SK-N-SH (cell line): ENCODE data around the gene TEAD3. TPM values are rescaled to one million over a fixed set of nuclear protein-coding genes. Genes with fewer than 3 reads are reported as not detected.

Experiments
- CTCF ChIA-PET: fragments of 300-600, 350-600 bp; formaldehyde crosslinking; extraction: SDS; loops from one replicate; lab custom pipeline; 2021; lab: Yijun Ruan, JAX
- POLR2A ChIA-PET: fragments of 350-600 bp; sonication (Branson Sonifier 250); formaldehyde crosslinking; extraction: SDS; loops from one replicate; lab custom pipeline; 2020; ENCODE audit warnings: antibody characterized with exemption, inconsistent platforms; lab: Yijun Ruan, JAX
- DNase-seq: peaks from one replicate; pipeline ENCODE4 v3.0.0; 2012
- H2AFZ ChIP-seq: fragments of 200-600 bp; sonication (generic); 2 replicates; pipeline ENCODE4 v1.8.1; 2016; ENCODE audit warnings: antibody characterized with exemption, mild to moderate bottlenecking, low read depth
- H3F3A ChIP-seq: fragments of 200-600 bp; sonication (generic); replicated peaks from 2 replicates; pipeline ENCODE3; 2016; ENCODE audit warnings: antibody characterized with exemption, mild to moderate bottlenecking; ENCODE audit not compliant: insufficient read depth
- H3K27ac ChIP-seq, 2 experiments: fragments of 200-500 bp in 1 of 2; fragments of 200-600 bp in 1 of 2; sonication (Bioruptor generic) in 1 of 2; sonication (generic), shearing (Covaris generic) in 1 of 2; 2 replicates each; pipeline versions ENCODE4 v1.5.1 to v1.6.1; 2014 to 2016; ENCODE audit warnings: low read depth in 2 of 2, inconsistent platforms in 1 of 2, low read length in 1 of 2, mild to moderate bottlenecking in 1 of 2, mixed read lengths in 1 of 2
- H3K27me3 ChIP-seq: fragments of 200-600 bp; sonication (generic), shearing (Covaris generic); 2 replicates; pipeline ENCODE4 v1.6.1; 2016; ENCODE audit warnings: mixed run types; ENCODE audit not compliant: insufficient read depth
- H3K36me3 ChIP-seq, 2 experiments: fragments of 200-500 bp in 1 of 2; fragments of 200-600 bp in 1 of 2; sonication (Bioruptor generic) in 1 of 2; sonication (generic) in 1 of 2; replicated peaks in 1 of 2; 2 replicates each; pipeline versions ENCODE3 to v1.5.1; 2014 to 2016; ENCODE audit warnings: low read length in 1 of 2, mild to moderate bottlenecking in 1 of 2; ENCODE audit not compliant: insufficient read depth in 2 of 2, control insufficient read depth in 1 of 2
- H3K4me1 ChIP-seq, 2 experiments: fragments of 200-500 bp in 1 of 2; fragments of 200-600 bp in 1 of 2; sonication (Bioruptor generic) in 1 of 2; sonication (generic), shearing (Covaris generic) in 1 of 2; 2 replicates each; pipeline versions ENCODE4 v1.5.1 to v1.6.1; 2014 to 2016; ENCODE audit warnings: low read depth in 1 of 2, low read length in 1 of 2, mixed run types in 1 of 2; ENCODE audit not compliant: insufficient read depth in 2 of 2, control insufficient read depth in 1 of 2
- H3K4me2 ChIP-seq: fragments of 200-600 bp; sonication (generic), shearing (Covaris generic); 2 replicates; pipeline ENCODE4 v1.6.1; 2017; ENCODE audit warnings: mixed run types
- H3K4me3 ChIP-seq, 2 experiments: fragments of 200-500 bp in 1 of 2; fragments of 200-600 bp in 1 of 2; sonication (Bioruptor generic) in 1 of 2; sonication (generic), shearing (Covaris generic) in 1 of 2; 2 replicates each; pipeline versions ENCODE4 v1.5.1 to v1.8.1; 2014 to 2016; ENCODE audit warnings: low read depth in 2 of 2, inconsistent platforms in 1 of 2, low read length in 1 of 2, mild to moderate bottlenecking in 1 of 2, mixed read lengths in 1 of 2, moderate library complexity in 1 of 2
- H3K79me2 ChIP-seq: fragments of 200-600 bp; sonication (generic); 2 replicates; pipeline ENCODE4 v1.8.1; 2017; ENCODE audit warnings: mild to moderate bottlenecking; ENCODE audit not compliant: insufficient read depth
- H3K9ac ChIP-seq: fragments of 200-600 bp; sonication (generic); 2 replicates; pipeline ENCODE4 v1.6.1; 2017; ENCODE audit warnings: mixed run types
- H3K9me2 ChIP-seq: fragments of 200-600 bp; sonication (generic); 2 replicates; pipeline ENCODE4 v1.6.1; 2017; ENCODE audit warnings: mixed run types
- H3K9me3 ChIP-seq: fragments of 200-600 bp; sonication (generic); 2 replicates; pipeline ENCODE4 v1.6.1; 2017; ENCODE audit warnings: mixed run types, mild to moderate bottlenecking, moderate library complexity
- H4K20me1 ChIP-seq: fragments of 200-600 bp; sonication (generic); 2 replicates; pipeline ENCODE4 v1.6.1; 2017; ENCODE audit warnings: mild to moderate bottlenecking, mixed run types; ENCODE audit not compliant: insufficient read depth
- CTCF ChIP-seq: fragments of 200-600 bp; sonication (generic); IDR thresholded peaks from 2 replicates; pipeline ENCODE4 v1.6.1; 2017; ENCODE audit warnings: antibody characterized with exemption, mild to moderate bottlenecking, moderate library complexity
- FOSL2 ChIP-seq: IDR thresholded peaks from 2 replicates; pipeline ENCODE4 v1.4.0; 2012; ENCODE audit warnings: low read depth, mild to moderate bottlenecking, moderate library complexity, borderline replicate concordance
- FOXJ3 ChIP-seq: sonication (generic); formaldehyde crosslinking; IDR thresholded peaks from 2 replicates; pipeline ENCODE4 v1.5.1; 2020; ENCODE audit warnings: mild to moderate bottlenecking, missing genetic modification reagents
- FOXM1 ChIP-seq: IDR thresholded peaks from 2 replicates; pipeline ENCODE4 v1.4.0; 2012; ENCODE audit warnings: low read depth, mild to moderate bottlenecking
- GABPA ChIP-seq: IDR thresholded peaks from 2 replicates; pipeline ENCODE4 v1.4.0; 2012; ENCODE audit warnings: low read depth, mild to moderate bottlenecking
- GATA2 ChIP-seq: sonication (generic); formaldehyde crosslinking; IDR thresholded peaks from 2 replicates; pipeline ENCODE4 v1.5.0; 2020; ENCODE audit warnings: mild to moderate bottlenecking, missing genetic modification reagents
- MEF2A ChIP-seq: IDR thresholded peaks from 2 replicates; pipeline ENCODE4 v1.4.0; 2012; ENCODE audit warnings: low read depth, borderline replicate concordance
- MXI1 ChIP-seq: IDR thresholded peaks from 2 replicates; pipeline ENCODE4 v1.6.1; 2012; ENCODE audit warnings: mild to moderate bottlenecking, low read depth, low read length, improper control_type of control experiment
- NFIC ChIP-seq: IDR thresholded peaks from 2 replicates; pipeline ENCODE4 v1.4.0; 2012; ENCODE audit warnings: borderline replicate concordance
- PBX3 ChIP-seq: IDR thresholded peaks from 2 replicates; pipeline ENCODE4; 2012
- POLR2AphosphoS5 ChIP-seq: IDR thresholded peaks from 2 replicates; pipeline ENCODE4 v1.6.1; 2012; ENCODE audit warnings: low read depth, low read length
- RXRA ChIP-seq: IDR thresholded peaks from 2 replicates; pipeline ENCODE4 v1.4.0; 2012; ENCODE audit warnings: low read depth, mild to moderate bottlenecking, borderline replicate concordance
- SIN3A ChIP-seq: IDR thresholded peaks from 2 replicates; pipeline ENCODE4 v1.6.1; 2012; ENCODE audit warnings: low read depth, mild to moderate bottlenecking, low read length, moderate library complexity, borderline replicate concordance
- TCF12 ChIP-seq: IDR thresholded peaks from 2 replicates; pipeline ENCODE4 v1.4.0; 2012
- USF2 ChIP-seq: fragments of 150-350 bp; IDR thresholded peaks from 2 replicates; pipeline ENCODE4 v1.6.1; 2017; ENCODE audit warnings: antibody characterized with exemption, low read length, low read depth, borderline replicate concordance
- YY1 ChIP-seq: IDR thresholded peaks from 2 replicates; pipeline ENCODE4 v1.4.0; 2012; ENCODE audit warnings: low read depth, mild to moderate bottlenecking
- ZBTB33 ChIP-seq: IDR thresholded peaks from 2 replicates; pipeline ENCODE4 v1.4.0; 2012; ENCODE audit warnings: low read depth, borderline replicate concordance
- WGBS: methylation state at CpG from one replicate; pipeline ENCODE4 v1.1.6; 2017; ENCODE audit warnings: low lambda C conversion rate; 5-methylcytosine and 5-hydroxymethylcytosine counted together
- polyA plus RNA-seq, 3 experiments: library from polyadenylated mRNA; depleted of rRNA; stranded (reverse); fragments of >200 nt; gene quantifications; 2 replicates each; pipeline ENCODE4 v1.2.3, GENCODE V29; 2012

The TEAD3 gene
- polyA plus RNA-seq, 1 of the 3 experiments (the other 2 are of a cell fraction) = 7.1 TPM

GRCh38 chr6:35505999-35506412 lies 9.1 kb upstream of the TEAD3 start:
- POLR2A ChIA-PET = no interaction called here
- TF ChIP-seq RXRA (no peak), FOXM1 (no peak), PBX3 (no peak), SIN3A (no peak), FOSL2 (no peak), USF2 (no peak), GATA2 (CRISPR knock-in tag) (no peak), MEF2A (no peak), FOXJ3 (CRISPR knock-in tag) (no peak), MXI1 (no peak), GABPA (no peak), YY1 (no peak), ZBTB33 (no peak), TCF12 (no peak), POLR2AphosphoS5 (no peak), CTCF (no peak), NFIC (no peak)

More at GRCh38 chr6:35505999-35506412, 9.1 kb upstream of the TEAD3 start:
- no peak overlapping the region for H3K4me2 ChIP-seq
- CTCF ChIA-PET = interaction anchor here (2.1 kb wide), 1 partner anchor 17 kb away, joined by 11 read pairs; no protein-coding TSS in a partner anchor
- no peaks in the 10 kb centered on the region for H3K79me2 ChIP-seq
- H3K4me3 ChIP-seq = no peak overlapping the region
- 82% methylated on average over 11 of the region's 21 CpGs for WGBS
- no peaks in the 10 kb centered on the region for H3K9me3 ChIP-seq
- no peaks in the 10 kb centered on the region for H3K27me3 ChIP-seq
- H3K36me3 ChIP-seq = no peaks in the 10 kb centered on the region
- no peak overlapping the region for H3K27ac ChIP-seq
- no peaks in the 10 kb centered on the region for H3F3A ChIP-seq
- no peaks in the 10 kb centered on the region for H4K20me1 ChIP-seq
- peak; percentile 31 for DNase-seq
- no peaks in the 10 kb centered on the region for H3K9me2 ChIP-seq
- H3K4me1 ChIP-seq = no peaks in the 10 kb centered on the region
- H3K9ac ChIP-seq = no peak overlapping the region
- no peak overlapping the region for H2AFZ ChIP-seq
